CD4-positive, alpha-beta T cell (primary cell): ENCODE data around the gene GDPD5. TPM values are rescaled to one million over a fixed set of nuclear protein-coding genes. Genes with fewer than 3 reads are reported as not detected.

Experiments
- ATAC-seq: fragments of 200-7000 bp; cut with Tn5 transposase; one replicate; pipeline ENCODE4 v1.10.0; 2022; ENCODE audit warnings: mild to moderate bottlenecking; ENCODE audit not compliant: poor library complexity
- CTCF ChIA-PET: fragments of 350-600 bp; sonication (Branson Sonifier 250); formaldehyde crosslinking; loops from one replicate; lab custom pipeline; 2021; ENCODE audit warnings: antibody characterized with exemption, inconsistent platforms; lab: Charles Lee
- POLR2A ChIA-PET: fragments of 350-600 bp; sonication (Branson Sonifier 250); formaldehyde crosslinking; loops from one replicate; lab custom pipeline; 2021; ENCODE audit warnings: antibody characterized with exemption, inconsistent platforms; lab: Charles Lee
- DNase-seq, 14 experiments: peaks; one replicate each; pipeline ENCODE4 v3.0.0-alpha.2; 2013 to 2020; ENCODE audit warnings: mixed read lengths in 2 of 14
- H3K27ac ChIP-seq, 2 donors: one replicate each; pipeline versions ENCODE4 v1.5.1 to v1.7.0; 2013; ENCODE audit warnings: low read length in 2 of 2, low read depth in 1 of 2, mild to moderate bottlenecking in 1 of 2
- H3K27me3 ChIP-seq, 2 experiments: 1 replicate in 1 of 2; 2 replicates in 1 of 2; pipeline versions ENCODE4 v1.6.1 to v1.7.0; 2013; ENCODE audit warnings: low read length in 2 of 2, control low read depth in 1 of 2, mild to moderate bottlenecking in 1 of 2, moderate library complexity in 1 of 2; ENCODE audit not compliant: insufficient read depth in 2 of 2, control insufficient read depth in 1 of 2
- H3K36me3 ChIP-seq: one replicate; pipeline ENCODE4 v1.6.1; 2013; ENCODE audit warnings: low read length, control low read depth; ENCODE audit not compliant: insufficient read depth
- H3K4me1 ChIP-seq: one replicate; pipeline ENCODE4 v1.6.1; 2013; ENCODE audit warnings: low read length, control low read depth; ENCODE audit not compliant: insufficient read depth
- H3K4me3 ChIP-seq: one replicate; pipeline ENCODE4 v1.5.1; 2013; ENCODE audit warnings: mild to moderate bottlenecking, low read length, moderate library complexity
- H3K9me3 ChIP-seq, 2 experiments: 1 replicate in 1 of 2; 2 replicates in 1 of 2; pipeline versions ENCODE4 v1.6.1 to v1.7.0; 2013; ENCODE audit warnings: low read length in 2 of 2, mild to moderate bottlenecking in 2 of 2, control low read depth in 1 of 2, moderate library complexity in 1 of 2; ENCODE audit not compliant: control insufficient read depth in 1 of 2, insufficient read depth in 1 of 2
- H3K27ac Mint-ChIP-seq: one replicate; pipeline ENCODE4 v1.8.0; 2020; ENCODE audit warnings: mixed read lengths
- H3K27me3 Mint-ChIP-seq: one replicate; pipeline ENCODE4 v1.8.0; 2021; ENCODE audit warnings: mixed read lengths
- H3K36me3 Mint-ChIP-seq: one replicate; pipeline ENCODE4 v1.8.0; 2021; ENCODE audit warnings: low read depth, mixed read lengths
- H3K4me1 Mint-ChIP-seq: one replicate; pipeline ENCODE4 v1.8.0; 2021; ENCODE audit warnings: low read depth, mixed read lengths
- H3K4me3 Mint-ChIP-seq: one replicate; pipeline ENCODE4 v1.8.0; 2020; ENCODE audit warnings: mild to moderate bottlenecking, mixed read lengths
- H3K9me3 Mint-ChIP-seq: one replicate; pipeline ENCODE4 v1.8.0; 2020; ENCODE audit warnings: mixed read lengths
- intact Hi-C, 2 experiments: fragments of 100-400 bp; cut with DNase I in 1 of 2; cut with micrococcal nuclease in 1 of 2; formaldehyde crosslinking; loops; one replicate each; pipeline versions ENCODE4 v1.15.1 to v1.9.0; 2023 to 2025; cut with DNase I, micrococcal nuclease
- total RNA-seq, 174 experiments: library from RNA in 2 of 174; stranded (reverse) in 2 of 174; gene quantifications; one replicate each; pipeline ENCODE4 v1.2.3 and lab custom pipeline; 2021 to 2026
- TF ChIP-seq, protein P1 (sequence below): fragments of 200-600 bp; IDR thresholded peaks from one replicate; pipeline ENCODE4 v1.8.0; 2022; ENCODE audit warnings: antibody characterized with exemption, mild to moderate bottlenecking

Gene GDPD5
- total RNA-seq, 2 experiments from 2014 or later = 91.6 to 101 TPM

GRCh38 chr11:75543806-75544205 is 18.1 kb upstream of the GDPD5 start:
- Mint-ChIP-seq H3K27ac (no peak overlapping the region), H3K9me3 (no peaks in the 10 kb centered on the region), H3K4me1 (no peaks in the 10 kb centered on the region), H3K27me3 (peaks cover 5% of the 10 kb centered on the region), H3K36me3 (no peaks in the 10 kb centered on the region), H3K4me3 (no peak overlapping the region)
- ATAC-seq = no peak
- CTCF ChIA-PET = no interaction called here
- intact Hi-C loops = no loop called here
- TF ChIP-seq, protein P1, sequence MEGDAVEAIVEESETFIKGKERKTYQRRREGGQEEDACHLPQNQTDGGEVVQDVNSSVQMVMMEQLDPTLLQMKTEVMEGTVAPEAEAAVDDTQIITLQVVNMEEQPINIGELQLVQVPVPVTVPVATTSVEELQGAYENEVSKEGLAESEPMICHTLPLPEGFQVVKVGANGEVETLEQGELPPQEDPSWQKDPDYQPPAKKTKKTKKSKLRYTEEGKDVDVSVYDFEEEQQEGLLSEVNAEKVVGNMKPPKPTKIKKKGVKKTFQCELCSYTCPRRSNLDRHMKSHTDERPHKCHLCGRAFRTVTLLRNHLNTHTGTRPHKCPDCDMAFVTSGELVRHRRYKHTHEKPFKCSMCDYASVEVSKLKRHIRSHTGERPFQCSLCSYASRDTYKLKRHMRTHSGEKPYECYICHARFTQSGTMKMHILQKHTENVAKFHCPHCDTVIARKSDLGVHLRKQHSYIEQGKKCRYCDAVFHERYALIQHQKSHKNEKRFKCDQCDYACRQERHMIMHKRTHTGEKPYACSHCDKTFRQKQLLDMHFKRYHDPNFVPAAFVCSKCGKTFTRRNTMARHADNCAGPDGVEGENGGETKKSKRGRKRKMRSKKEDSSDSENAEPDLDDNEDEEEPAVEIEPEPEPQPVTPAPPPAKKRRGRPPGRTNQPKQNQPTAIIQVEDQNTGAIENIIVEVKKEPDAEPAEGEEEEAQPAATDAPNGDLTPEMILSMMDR = no peak
- no peak for DNase-seq
- Histone ChIP-seq H3K9me3 (no peaks in the 10 kb centered on the region), H3K27ac (no peak overlapping the region), H3K4me3 (no peak overlapping the region), H3K4me1 (no peaks in the 10 kb centered on the region), H3K36me3 (no peaks in the 10 kb centered on the region), H3K27me3 (peaks cover 0 to 7% of the 10 kb centered on the region in 2 experiments)
- POLR2A ChIA-PET = interaction anchor here (0.7 kb wide), 1 partner anchor 19 kb away, joined by 3 read pairs; the partner anchor contains the start of gene SERPINH1

- intact Hi-C loops = no loop called here
- H3K4me3 ChIP-seq = no peak overlapping the region
- H3K27ac Mint-ChIP-seq = no peak overlapping the region
- TF ChIP-seq, protein P1 = no peak
- H3K27ac ChIP-seq = no peak overlapping the region
- ATAC-seq (no peak), DNase-seq (no peak)
- H3K9me3 Mint-ChIP-seq = no peaks in the 10 kb centered on the region
- H3K27me3 ChIP-seq = peaks cover 0 to 7% of the 10 kb centered on the region in 2 experiments
- no peak overlapping the region for H3K4me3 Mint-ChIP-seq
- ChIA-PET POLR2A (no interaction called here), CTCF (no interaction called here)
- no peaks in the 10 kb centered on the region for H3K36me3 Mint-ChIP-seq
- no peaks in the 10 kb centered on the region for H3K27me3 Mint-ChIP-seq
- H3K36me3 ChIP-seq = no peaks in the 10 kb centered on the region
- H3K4me1 Mint-ChIP-seq = peaks cover under 1% of the 10 kb centered on the region
- H3K9me3 ChIP-seq = no peaks in the 10 kb centered on the region
- H3K4me1 ChIP-seq = peaks cover 6% of the 10 kb centered on the region
Observed at GRCh38 chr11:75542088-75542438, 16.3 kb upstream of the GDPD5 start.

- Mint-ChIP-seq H3K27ac (no peak overlapping the region), H3K36me3 (no peaks in the 10 kb centered on the region), H3K4me3 (no peak overlapping the region), H3K4me1 (peaks cover 4% of the 10 kb centered on the region), H3K9me3 (no peaks in the 10 kb centered on the region), H3K27me3 (no peaks in the 10 kb centered on the region)
- ChIA-PET CTCF (no interaction called here), POLR2A (no interaction called here)
- ATAC-seq (no peak), DNase-seq (no peak)
- Histone ChIP-seq H3K27me3 (peaks cover 0 to 2% of the 10 kb centered on the region in 2 experiments), H3K4me1 (peaks cover 12% of the 10 kb centered on the region), H3K4me3 (no peak overlapping the region), H3K27ac (no peak overlapping the region), H3K9me3 (no peaks in the 10 kb centered on the region), H3K36me3 (no peaks in the 10 kb centered on the region)
- TF ChIP-seq, protein P1 = no peak
- intact Hi-C loops = no loop called here
Observed at GRCh38 chr11:75541193-75542087, 15.7 kb upstream of the GDPD5 start.
